Middle frontal gyrus (tissue), 1 donor: ENCODE results near the gene RIMBP2.

ENCODE experiments used
- DNase-seq: peaks from one replicate; pipeline ENCODE4 v3.0.0-alpha.2; 2015; ENCODE audit warnings: low spot score; ENCODE audit errors: extremely low spot score

RIMBP2 gene

DNA sequence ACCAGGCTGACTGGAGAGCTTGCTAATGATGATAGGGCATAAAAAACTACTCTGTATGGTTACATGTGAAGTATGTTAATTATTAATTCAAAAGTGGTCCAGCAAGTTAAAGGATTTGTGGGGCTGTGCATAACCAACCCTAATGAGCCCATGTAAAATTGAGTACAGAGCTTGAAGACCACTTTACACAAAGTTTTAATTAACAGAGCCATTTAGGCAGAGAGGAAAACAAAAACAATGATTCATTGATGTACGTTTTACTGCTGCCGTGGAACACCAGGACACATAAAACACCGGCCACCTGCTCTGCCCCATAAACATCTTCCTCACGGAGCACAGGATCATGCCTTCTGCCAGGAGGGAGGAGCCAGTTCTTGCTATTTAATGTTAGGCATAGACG, 83.5 kb downstream of the RIMBP2 start:
- no peak for DNase-seq

DNA sequence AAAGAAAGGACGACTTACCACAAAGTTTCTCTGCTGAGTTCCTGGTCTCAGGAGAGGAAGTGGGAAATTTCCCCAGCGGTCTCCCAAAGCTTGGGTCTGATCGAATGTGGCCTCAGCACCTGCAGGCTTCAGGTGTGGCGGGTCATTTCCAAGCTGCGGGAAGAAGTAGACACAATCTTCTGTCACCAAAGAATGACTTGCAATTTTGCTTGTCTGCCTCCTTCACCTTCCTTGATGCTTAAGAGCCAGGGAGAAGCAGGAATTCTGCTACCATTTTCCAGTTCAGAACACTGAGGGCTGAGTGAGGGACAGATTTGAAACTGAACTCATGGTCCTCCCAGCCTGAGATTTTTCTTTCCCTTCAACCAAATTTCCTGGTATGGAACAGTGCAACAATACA, 87.8 kb downstream of the RIMBP2 start:
- DNase-seq, result no peak

DNA sequence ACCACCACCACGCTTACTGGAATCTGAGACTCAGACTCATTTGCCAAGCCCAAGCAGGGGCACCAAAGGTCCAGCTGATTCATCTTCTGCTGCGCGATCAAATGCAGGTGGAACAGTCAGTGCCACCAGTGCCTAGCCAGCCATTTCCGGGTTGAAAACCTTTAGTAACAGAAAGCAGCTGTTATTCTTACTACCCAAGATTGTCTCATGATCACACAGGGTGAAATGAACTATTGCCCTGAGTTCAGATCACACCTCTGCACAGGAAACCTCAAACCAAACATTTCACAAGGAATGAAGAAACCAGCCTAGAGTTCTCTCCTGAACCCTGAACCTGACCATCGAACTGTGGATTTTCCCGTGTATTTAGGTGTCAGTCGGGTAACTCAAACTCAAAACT, 88.9 kb downstream of the RIMBP2 start:
- no peak for DNase-seq

DNA sequence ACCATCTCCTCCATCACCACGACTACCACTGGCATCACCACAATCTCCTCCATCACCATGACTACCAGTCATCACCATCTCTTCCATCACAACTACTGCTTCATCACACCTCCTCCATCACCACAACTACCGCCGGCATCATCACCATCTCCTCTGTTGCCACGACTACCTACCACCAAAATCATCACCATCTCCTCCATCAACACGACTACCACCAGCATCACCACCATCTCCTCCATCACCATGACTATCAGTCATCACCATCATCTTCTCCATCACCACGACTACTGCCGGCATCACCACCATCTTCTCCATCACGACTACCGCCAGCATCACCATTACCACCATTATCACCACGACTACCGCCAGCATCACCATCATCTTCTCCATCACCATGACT, 89.5 kb downstream of the RIMBP2 start:
- DNase-seq, result no peak

DNA sequence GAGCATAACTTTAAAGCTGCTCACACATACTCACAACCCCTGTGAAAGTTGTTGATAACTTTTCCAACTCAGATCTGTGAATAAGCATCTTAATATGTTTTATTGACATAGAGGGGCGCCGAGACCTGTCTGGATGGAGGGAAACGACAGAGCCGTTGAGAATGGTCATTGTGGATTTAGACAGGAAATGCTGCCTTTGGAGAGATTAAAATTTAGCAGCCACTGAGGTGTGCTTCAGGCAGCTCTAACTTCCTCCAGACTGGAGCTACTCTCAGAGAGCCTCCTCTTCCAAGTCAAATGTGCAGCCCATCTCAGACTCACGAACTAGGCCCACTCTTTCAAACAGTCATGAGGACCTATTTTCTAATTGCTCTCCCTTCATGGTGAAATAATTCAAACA, 90.9 kb downstream of the RIMBP2 start:
- DNase-seq, result no peak

DNA sequence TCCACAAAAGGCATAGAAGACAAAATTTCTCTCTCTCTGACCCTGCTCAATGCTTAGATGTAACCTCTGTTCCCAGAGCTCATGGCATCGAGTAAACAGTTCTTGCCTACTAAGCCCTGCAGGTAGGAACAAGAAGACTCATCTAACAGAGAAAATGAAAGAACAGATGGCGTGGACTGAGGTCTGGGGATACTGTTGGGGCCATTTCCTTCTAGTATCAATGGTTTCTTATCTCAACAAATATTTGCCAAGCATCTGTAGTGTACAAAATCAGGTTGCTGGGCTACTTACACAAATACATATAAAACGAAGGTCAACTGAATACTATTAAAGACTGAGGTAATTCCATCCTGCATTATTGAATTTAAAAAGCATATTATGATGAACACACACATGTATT, 93.3 kb downstream of the RIMBP2 start:
- DNase-seq, result no peak

DNA sequence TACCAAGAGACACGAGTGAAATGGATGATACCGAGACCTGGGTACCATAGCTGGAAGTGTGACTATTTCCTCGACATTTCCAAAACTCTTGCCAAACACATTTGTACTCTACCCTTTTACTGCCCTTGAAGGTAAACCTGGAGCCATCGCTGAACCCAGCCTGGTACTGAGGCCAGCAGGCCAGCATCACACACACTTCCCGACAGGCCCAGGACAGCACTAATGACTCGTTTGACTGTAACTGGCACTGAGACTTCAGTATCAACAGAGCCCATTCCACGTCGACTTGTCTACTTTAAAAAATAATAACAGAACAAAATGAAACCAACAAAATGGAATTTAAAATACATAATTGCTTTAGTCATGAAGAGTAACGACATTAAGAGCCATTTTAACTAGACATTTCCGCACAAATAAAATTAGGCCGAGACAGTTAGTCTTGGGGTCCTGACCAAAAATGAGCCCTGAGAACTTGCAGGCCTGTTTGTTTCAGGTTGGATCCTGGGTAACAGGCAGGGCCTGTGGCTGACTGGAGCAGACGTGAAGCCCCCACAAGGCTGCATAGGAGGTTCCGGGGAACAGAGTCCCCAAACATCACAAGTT, 94.3 kb downstream of the RIMBP2 start:
- no peak for DNase-seq

DNA sequence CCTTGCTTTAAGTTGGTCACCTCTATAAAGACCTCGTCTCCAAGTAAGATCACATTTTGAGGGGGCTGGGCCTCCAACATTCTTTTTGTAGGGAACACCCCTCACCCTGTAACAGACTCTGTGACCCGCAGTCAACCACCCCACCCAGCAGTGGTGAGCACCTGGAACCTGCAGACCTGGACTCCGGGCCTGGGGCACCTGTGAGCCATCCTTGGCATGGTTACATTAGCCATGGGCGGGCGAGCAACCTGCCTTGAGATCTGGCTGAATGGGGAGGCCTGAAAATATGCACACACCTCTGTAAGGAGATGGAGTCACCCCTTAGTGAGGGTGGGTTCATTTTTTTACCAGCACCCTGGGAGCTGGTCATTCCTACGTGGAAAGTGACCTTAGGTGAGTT, 95.3 kb downstream of the RIMBP2 start:
- no peak for DNase-seq

DNA sequence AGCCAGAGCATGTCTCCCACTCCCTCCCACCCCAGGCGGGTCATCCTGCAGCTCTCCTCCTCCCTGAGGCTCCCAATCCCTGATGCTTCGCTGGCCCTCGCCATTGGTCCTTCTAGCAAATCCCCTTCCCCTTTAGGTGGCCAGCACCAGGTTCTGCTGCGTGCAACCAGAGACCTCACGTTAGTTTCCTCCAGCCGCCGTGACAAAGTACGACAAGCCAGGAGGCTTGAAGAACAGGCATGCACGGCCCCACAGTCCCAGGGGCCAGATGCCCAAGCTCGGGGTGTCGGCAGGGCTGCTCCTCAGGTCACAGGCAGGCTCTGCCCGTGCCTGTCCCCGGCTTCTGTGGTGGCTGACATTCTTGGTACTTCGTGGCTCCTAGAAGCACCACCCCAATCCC, 95.8 kb downstream of the RIMBP2 start:
- no peak for DNase-seq

DNA sequence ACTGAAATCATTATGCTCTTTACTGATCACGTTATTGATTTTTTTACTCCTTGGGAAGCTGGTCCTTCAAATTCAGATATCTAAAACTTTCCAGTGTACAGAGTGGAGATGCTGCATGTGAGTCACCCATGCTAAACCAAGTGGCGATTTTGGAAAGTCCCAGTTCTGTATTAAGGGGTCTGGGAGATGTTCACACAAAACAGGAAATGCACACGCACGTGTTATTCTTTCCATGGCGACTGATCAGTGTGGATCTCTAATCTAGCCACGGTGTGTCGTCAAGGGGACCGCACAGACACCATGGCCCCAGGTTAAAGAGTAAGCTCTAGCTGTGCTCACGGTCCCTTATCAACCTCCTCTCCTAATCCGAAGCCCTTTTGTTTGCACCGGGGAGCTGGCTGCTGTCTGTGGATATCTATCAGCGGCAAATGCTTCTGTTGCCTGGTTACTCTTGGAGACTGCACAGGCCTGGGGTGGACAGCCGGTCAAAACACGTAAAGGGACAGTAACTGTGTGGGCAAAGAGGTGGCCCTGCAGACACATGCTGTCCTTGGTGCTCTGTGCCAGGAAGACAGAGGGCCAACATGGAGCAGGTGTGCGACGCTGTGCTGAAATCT, 96.6 kb downstream of the RIMBP2 start:
- DNase-seq, result no peak

DNA sequence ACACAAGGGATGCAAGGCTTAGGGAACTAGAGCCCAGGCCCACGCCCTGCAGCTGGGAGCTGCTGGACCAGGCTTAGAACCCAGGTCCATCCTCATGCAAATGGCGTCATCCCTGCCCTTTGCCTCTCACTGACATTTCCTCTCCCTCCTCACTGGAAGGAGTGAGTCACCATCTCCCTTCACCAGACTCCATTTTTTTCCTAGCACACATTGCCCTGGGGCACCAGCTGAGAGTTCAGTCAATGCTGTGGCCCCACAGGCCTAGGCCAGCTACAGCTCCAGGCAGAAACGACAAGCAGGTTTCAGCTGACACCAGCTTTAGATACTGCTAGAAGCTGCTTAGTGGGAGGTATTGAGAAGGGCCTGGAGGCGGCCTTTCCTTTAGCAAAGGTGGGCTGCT, 98.9 kb downstream of the RIMBP2 start:
- DNase-seq, result no peak

DNA sequence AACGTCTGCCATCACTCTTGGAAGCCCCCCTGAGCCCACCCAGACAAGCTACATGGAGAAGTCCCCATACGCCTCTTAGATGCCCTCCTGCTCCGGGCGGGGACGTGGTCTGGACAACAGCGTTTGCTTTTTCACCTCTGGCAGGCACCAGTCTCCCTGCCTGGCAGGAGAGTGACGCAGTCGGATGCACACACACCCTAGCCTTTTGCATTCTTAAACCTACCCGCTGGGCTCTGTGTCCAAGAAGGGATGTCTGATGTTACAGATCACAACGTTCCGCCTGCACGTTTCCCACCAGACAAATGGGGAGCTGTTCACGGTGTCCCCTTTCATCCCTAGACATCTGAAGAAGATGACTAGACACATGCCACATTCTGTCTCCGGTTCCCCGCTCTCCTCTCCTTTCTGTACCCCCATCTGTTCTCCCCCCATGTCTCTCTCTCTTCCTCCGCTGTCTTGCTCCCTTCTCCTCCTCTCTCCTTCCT, 100.2 kb downstream of the RIMBP2 start:
- no peak for DNase-seq

DNA sequence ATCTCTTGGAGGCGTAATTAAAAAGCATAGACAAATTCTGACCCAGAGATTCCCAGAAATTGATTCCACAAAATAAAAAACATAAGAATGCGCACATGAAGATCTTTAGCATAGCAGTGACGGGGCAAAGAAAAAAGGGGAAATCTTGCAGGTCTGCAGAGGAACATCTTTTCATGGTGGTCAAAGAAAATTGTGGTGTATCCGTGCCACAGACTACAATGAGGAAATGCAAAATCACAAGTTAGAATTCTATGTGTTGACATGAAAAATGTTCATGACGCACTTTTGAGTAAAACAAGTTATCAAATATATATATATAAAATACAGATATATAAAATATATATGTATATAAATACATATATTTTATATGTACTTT, 101.6 kb downstream of the RIMBP2 start:
- no peak for DNase-seq

DNA sequence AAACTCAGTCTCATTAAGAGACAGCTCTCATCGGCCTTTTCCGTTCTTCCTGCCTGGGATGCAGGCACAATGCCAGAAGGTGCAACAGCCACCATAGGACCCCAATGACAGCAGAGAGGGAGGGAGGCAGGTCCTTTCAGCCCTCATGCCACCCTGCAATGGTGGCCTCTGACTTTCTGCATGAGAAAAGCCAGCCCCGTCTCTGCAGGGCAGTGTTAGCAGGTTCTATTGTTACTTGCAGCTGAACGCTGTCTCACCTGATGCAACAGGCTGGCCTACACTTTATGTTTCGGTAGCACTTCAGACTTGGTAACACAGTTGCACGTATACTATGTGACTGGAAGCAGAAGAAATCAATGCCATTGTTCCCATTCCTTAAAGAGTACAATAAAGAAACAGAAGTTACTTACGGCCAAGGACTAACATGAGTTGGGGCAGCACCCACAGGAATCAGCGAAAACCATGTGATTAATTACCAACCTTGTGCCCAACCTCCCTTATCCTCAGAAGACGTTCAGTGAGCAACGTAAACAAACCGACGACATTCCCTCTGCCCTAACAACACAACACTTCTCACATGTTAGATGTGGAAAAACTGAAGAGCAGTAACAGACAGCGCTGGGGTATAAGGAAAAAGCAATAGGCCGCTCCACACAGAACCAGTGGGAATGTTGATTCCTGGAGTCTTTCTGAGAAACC, 102.1 kb downstream of the RIMBP2 start:
- no peak for DNase-seq

DNA sequence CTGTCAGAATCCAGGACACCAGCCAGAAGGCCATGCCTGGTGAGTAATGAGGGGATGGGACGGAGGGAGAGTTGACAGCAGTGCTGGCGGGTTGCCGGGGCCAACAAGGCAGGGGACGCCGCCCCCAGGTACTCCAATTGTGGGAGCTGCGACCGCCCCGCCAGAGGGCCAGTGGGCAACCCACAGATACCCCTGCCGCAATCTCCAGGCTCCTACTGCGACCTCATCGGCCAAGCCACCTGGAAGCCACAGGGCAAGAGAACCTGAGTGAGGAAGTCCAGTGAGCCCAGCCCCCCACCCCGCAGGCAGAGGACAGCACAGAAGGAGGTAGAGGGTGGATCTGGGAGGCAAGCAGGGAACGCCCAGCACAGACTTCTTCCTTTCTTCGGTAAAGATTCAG, 103.0 kb downstream of the RIMBP2 start:
- DNase-seq, result no peak

DNA sequence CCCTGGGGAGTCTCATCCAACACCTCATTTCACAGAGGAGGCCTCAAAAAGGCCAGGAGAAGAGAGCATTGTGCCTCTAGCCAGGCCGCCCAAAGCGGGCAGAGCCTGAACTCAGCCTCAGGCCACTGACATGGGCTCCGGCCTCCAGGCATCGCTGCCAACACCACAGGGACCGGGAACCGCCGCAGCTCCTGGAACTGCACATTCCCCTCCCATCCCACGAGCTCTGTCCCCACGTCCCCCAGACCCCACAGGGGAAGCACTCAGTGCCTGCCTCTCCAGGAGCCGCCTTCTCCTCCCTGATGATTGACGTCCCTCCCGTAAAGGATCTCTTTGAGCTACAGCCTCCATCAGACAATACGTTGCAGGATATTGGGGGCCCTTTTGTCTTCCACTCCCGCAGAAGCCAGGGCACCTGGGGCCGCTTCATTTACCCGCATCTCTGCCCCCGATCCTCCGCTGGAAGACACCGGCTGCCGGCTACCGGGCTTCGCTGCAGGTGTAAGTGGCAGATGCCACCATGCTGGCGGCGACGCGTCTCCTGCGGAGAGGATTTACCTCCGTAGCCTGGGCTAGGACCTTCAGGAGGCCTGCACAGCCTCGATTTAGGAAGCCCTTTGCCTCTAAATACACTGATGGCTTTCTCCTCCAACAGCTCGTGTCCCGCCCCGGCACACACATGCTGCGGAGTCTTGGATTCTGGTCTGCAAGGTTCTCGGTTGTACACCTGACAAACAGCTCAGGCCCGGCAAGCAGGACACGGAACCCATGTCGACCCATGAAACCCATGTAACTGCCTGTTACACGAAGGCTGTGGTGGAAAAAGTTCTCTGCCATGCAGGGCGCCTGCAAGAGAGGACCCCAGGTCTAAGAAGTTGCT, 104.8 kb downstream of the RIMBP2 start:
- DNase-seq, result no peak

DNA sequence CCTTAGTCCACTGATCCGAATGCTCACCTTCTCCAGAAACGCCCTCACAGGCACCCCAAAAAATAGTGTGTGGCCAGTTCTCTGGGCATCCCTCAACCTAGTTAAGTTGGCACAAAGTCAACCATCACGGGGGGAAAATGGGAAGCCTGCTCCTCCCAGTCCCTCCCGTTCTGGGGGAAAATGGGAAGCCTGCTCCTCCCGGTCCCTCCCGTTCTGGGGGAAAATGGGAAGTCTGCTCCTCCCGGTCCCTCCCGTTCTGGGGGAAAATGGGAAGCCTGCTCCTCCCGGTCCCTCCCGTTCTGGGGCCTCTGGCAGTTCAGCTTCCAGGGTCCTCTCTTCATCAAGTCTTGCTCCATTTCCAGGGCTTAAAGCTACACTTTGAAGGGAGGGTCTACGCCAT, 106.1 kb downstream of the RIMBP2 start:
- DNase-seq, result no peak

DNA sequence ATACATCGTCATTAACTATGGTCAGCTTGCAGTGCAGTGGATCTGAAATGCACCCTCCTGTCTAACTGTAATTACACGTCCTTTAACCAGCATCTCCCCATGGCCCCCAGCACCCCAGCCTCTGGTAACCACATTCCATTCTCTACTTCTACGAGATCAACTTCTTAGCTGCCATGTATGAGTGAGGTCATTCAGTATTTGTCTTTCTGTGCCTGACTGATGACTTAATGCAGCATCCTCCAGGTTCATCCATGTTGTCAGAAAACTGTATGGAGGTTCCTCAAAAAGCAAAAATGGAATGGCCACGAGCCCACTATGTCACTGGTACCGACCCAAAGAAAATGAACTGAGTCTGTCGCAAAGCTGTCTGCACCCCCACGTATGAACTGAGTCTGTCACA, 107.3 kb downstream of the RIMBP2 start:
- no peak for DNase-seq

DNA sequence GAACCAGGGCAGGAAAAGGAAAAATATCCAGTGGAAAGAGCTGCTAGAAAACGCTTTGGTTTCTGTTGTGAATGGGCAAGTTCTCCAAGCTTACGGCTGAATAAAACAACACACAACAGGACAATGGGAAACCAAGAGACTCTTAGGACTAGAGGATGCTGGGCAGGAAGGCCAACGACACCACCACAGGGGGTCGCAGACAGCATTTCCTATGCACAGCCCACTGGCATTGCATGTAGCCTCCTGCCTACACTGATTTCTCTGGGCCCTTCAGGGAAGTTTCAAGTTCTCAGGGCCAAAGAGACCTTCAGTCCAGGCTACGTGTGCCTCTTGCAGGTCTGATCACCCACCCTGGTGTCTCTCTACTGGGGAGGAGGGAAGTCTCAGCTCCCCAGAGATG, 108.0 kb downstream of the RIMBP2 start:
- DNase-seq, result no peak

DNA sequence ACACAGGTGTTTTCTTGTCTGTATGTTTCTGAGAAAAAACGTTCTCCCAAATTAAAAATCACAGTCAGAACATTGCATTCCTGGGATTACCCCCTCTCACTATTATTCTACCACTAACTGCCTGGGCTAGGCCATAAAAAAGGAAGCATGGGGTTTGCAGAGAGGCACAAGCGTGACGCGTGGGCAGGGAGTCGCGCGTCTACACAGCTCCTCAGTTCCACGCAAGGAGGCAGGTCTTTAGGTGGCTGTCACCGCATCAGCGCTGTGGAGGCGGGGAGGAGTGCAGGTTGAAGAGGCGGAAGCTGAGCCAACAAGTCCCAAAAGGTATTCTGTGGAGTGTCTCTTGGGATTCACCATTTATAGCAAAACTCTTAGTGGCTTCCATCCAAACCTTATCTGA, 109.9 kb downstream of the RIMBP2 start:
- no peak for DNase-seq

DNA sequence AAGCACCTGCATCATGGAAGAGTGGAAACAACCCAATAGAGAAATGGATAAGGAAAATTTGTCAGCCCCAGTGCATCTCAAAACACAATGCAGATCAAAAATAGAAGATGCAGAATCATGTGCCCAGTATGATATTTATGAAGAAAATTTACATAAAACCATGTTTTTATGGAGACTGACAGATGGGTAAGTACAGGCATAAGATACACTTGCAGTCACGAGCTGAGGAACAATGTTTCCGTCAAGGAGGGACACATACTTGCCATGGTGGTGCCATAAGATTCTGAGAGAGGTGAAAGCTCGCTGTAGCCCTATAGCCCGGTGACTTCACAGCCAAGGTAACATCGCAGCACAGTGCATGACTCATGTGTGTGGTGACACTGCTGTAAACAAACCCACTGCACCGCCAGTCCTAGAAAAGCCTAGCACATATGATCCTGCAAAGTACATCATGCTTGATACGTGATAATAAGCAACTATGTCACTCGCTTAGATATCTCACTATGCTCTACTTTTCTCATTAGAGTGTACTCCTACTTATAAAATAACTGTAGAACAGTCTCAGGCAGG, 112.6 kb downstream of the RIMBP2 start:
- no peak for DNase-seq

DNA sequence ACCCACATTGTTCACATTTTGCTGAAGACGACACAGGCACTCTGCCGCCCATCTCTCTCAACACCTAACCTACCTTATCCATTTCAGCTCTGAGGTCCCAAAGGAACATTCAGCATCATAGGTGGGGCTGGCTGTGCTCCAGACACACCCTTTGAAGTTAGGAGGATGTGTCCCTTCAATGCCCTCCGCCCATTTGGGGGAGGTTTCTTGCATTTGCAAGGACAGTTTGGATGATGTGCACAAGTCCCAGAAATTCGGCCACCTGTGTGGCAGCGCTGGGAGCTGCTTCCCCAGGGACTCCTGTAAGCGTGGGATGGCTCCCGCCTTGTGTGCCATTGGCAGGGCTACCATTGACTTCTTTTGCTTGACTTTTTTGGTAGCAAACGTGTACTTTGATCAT, 113.8 kb downstream of the RIMBP2 start:
- DNase-seq, result no peak
